HG03025 (cell line): ENCODE data around the gene BRICD5.
A peak's percentile ranks its signal among the peaks of the same experiment; 100 is the strongest.
"Not testable (repeated sequence)": the region's sequence is repeated elsewhere in the genome, so short reads cannot be mapped to it uniquely, and the experiment has no call there.

Experiments
- ATAC-seq: cut with Tn5 transposase; IDR thresholded peaks from one replicate; pipeline ENCODE4 v1.9.1; 2021; ENCODE audit warnings: mild to moderate bottlenecking, moderate library complexity; ENCODE audit not compliant: unreplicated experiment, low FRiP score

BRICD5 gene

GRCh38 chr16:2210386-2211365 is at the start of gene BRICD5:
TSS of gene BRICD5 (minus strand) at chr16:2210863. CDS start at chr16:2210833, 30 bp downstream.
- no peak for ATAC-seq

- no peak for ATAC-seq
Observed at GRCh38 chr16:2260250-2260649, 49.6 kb upstream of the BRICD5 start.

GRCh38 chr16:2258530-2258929 is 47.9 kb upstream of the BRICD5 start:
- ATAC-seq, result not testable (repeated sequence)

- ATAC-seq, result no peak
Observed at GRCh38 chr16:2257726-2258125, 47.1 kb upstream of the BRICD5 start.

GRCh38 chr16:2256531-2257140 is 46.0 kb upstream of the BRICD5 start:
- no peak for ATAC-seq

GRCh38 chr16:2253293-2253692 is 42.6 kb upstream of the BRICD5 start:
- no peak for ATAC-seq

- ATAC-seq, result no peak
Observed at GRCh38 chr16:2252806-2253148, 42.1 kb upstream of the BRICD5 start.

GRCh38 chr16:2251296-2252111 is 40.8 kb upstream of the BRICD5 start, which contains the start of gene ECI1:
TSS of gene ECI1 (minus strand) at chr16:2251587. CDS start at chr16:2251566, 21 bp downstream.
- ATAC-seq, result peak; percentile 77

- ATAC-seq, result peak; percentile 23
Observed at GRCh38 chr16:2250652-2251295, 40.1 kb upstream of the BRICD5 start.

GRCh38 chr16:2246301-2246885 is 35.7 kb upstream of the BRICD5 start:
- no peak for ATAC-seq

GRCh38 chr16:2244926-2245795 is 34.5 kb upstream of the BRICD5 start:
- ATAC-seq, result no peak

GRCh38 chr16:2244301-2244700 is 33.6 kb upstream of the BRICD5 start:
- ATAC-seq, result no peak

GRCh38 chr16:2243781-2244180 is 33.1 kb upstream of the BRICD5 start:
- ATAC-seq, result no peak

GRCh38 chr16:2243031-2243528 is 32.4 kb upstream of the BRICD5 start:
- no peak for ATAC-seq

GRCh38 chr16:2242598-2242997 is 31.9 kb upstream of the BRICD5 start:
- no peak for ATAC-seq

- ATAC-seq, result not testable (repeated sequence)
Observed at GRCh38 chr16:2240331-2240730, 29.7 kb upstream of the BRICD5 start.

- ATAC-seq, result no peak
Observed at GRCh38 chr16:2238838-2239675, 28.4 kb upstream of the BRICD5 start.
